ENCODE results near the gene CEP104. TPM values are rescaled to one million over a fixed set of nuclear protein-coding genes. Genes with fewer than 3 reads are reported as not detected.

Gene CEP104
- total RNA-seq, 1 experiment from 2014 or later = 74.1 TPM

DNA sequence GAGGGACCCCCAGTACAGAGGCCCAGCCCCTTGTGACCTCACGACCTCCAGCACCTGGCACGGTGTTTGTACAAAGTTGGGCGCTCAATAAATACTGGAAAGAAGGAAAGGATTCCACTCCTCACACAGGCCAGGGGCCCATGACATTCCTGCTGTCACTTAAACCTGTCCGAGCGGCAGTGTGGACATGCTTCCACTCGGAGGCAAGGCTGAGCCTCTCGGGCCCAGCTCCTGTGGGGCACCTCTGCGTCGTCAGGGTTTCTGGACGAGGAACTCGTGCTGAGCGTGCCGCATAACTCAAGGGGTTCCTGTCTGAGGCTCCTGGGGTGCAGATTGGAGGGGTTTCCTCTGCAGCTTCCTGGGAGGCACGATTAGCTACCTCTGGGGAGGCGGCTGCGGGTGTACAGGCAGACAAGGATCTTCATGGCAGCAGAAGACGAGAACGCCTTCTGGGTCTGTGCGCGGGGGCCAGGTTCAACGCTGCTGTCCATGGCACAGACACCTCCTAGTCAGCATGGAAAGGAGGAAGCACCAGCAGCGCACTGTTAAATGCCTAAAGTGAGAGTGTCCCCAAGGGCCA is 88.1 kb downstream of the CEP104 start:
- Mint-ChIP-seq H3K4me1 (ENCODE audit: insufficient read depth, unreplicated experiment) (no peaks in the 10 kb centered on the region), H3K4me3 (ENCODE audit: unreplicated experiment) (no peak overlapping the region), H3K9me3 (ENCODE audit: unreplicated experiment) (no peaks in the 10 kb centered on the region), H3K36me3 (ENCODE audit: insufficient read depth, unreplicated experiment) (no peaks in the 10 kb centered on the region), H3K27ac (ENCODE audit: low read depth, unreplicated experiment) (no peak overlapping the region), H3K27me3 (ENCODE audit: insufficient read depth, unreplicated experiment) (peaks cover 20% of the 10 kb centered on the region)
- ChIA-PET CTCF (interaction anchor here (1.2 kb wide), 1 partner anchor 154 kb away, joined by 3 read pairs; no protein-coding TSS in a partner anchor), POLR2A (interaction anchor here (0.6 kb wide), 1 partner anchor 87 kb away, joined by 3 read pairs; no protein-coding TSS in a partner anchor)
- intact Hi-C loops (cut with micrococcal nuclease) = no loop called here
- no TSS peak for BruUV-seq (replicated peaks)
- no peak for DNase-seq (ENCODE audit: unreplicated experiment)
- no peak for TF ChIP-seq CTCF (IDR thresholded peaks at IDR 0.05; ENCODE audit: unreplicated experiment)

DNA sequence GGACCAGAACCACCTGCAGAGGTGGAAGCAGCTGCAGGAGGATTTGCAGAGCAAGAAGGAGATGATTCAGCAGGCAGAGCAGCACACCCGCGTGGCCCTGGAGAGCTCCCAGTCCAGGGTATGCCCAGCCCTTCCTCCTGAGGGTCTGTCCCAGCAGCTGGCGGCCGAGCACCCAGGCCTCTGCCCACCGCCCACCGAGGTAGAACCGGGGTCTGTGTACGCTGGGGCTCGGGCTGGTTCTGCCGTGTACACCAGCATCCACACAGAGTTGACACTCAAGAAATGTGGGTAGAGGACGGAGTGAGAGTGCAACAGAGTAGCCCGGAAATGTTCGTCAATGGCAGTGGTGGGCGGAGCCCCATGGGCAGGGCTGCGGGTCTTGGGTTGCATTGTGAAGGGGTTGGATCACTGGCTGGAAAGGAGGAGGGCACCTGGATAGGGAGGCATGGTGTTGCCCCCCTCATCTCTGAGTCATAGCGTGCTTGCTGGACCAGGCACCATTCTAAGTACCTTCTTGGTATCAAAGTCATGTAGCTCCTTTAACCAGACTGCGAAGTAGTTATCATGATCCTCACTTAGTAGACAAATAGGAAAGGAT is 89.6 kb downstream of the CEP104 start:
- ChIA-PET POLR2A (no interaction called here), CTCF (interaction anchor here (0.7 to 1.0 kb wide), 2 partner anchors 32 to 203 kb away, joined by 3 read pairs; no protein-coding TSS in a partner anchor)
- DNase-seq (ENCODE audit: unreplicated experiment) = no peak
- intact Hi-C loops (cut with micrococcal nuclease) = no loop called here
- no peak for TF ChIP-seq CTCF (IDR thresholded peaks at IDR 0.05; ENCODE audit: unreplicated experiment)
- Mint-ChIP-seq H3K27ac (ENCODE audit: low read depth, unreplicated experiment) (no peak overlapping the region), H3K4me1 (ENCODE audit: insufficient read depth, unreplicated experiment) (no peaks in the 10 kb centered on the region), H3K36me3 (ENCODE audit: insufficient read depth, unreplicated experiment) (no peaks in the 10 kb centered on the region), H3K9me3 (ENCODE audit: unreplicated experiment) (no peaks in the 10 kb centered on the region), H3K27me3 (ENCODE audit: insufficient read depth, unreplicated experiment) (peaks cover 30% of the 10 kb centered on the region), H3K4me3 (ENCODE audit: unreplicated experiment) (no peak overlapping the region)
- BruUV-seq (replicated peaks) = no TSS peak

DNA sequence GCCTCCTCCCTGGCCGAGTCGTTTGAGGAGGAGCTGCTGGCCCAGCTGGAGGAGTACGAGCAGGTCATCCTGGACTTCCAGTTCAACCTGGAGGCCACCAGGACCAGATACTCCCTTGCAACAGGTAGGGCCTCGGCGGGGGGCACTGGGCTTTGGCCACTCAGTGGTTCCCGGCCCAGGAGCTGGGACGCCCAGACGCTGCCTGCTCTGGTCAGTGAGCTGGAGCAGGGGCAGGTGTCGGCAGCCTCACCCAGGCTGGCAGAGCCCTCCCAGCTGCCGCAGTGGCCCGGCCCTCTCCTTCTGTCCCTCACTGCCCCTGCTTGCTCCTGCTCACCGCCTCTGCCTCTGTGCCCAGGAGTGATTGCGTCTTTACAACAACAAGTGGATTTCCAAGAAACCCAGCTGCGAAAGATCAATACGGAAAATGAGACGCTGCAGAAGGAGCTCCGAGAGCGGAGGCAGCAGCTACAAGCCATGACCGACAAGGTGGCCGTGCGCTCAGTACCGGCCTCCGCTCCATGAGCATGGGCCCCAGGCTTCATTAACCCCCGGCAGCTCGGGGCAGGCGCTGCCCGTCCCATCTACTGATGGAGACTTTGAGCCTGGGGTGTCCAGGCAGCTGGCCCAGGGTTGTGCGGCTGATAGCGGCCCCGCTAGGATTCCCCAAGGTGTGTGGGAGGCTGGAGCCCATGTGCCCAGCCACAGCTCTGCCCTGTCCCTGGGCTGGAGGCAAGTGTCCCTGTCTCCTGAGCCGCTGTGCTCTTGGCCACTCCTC is 93.5 kb downstream of the CEP104 start:
- TF ChIP-seq CTCF (IDR thresholded peaks at IDR 0.05; ENCODE audit: unreplicated experiment) = no peak
- CTCF ChIA-PET = no interaction called here
- DNase-seq (ENCODE audit: unreplicated experiment) = no peak
- no peak overlapping the region for H3K4me3 Mint-ChIP-seq (ENCODE audit: unreplicated experiment)
- intact Hi-C loops (cut with micrococcal nuclease) = no loop called here
- H3K9me3 Mint-ChIP-seq (ENCODE audit: unreplicated experiment) = peaks cover 7% of the 10 kb centered on the region
- H3K27ac Mint-ChIP-seq (ENCODE audit: low read depth, unreplicated experiment) = no peak overlapping the region
- H3K36me3 Mint-ChIP-seq (ENCODE audit: insufficient read depth, unreplicated experiment) = no peaks in the 10 kb centered on the region
- BruUV-seq (replicated peaks) = no TSS peak
- POLR2A ChIA-PET = no interaction called here
- no peaks in the 10 kb centered on the region for H3K4me1 Mint-ChIP-seq (ENCODE audit: insufficient read depth, unreplicated experiment)
- H3K27me3 Mint-ChIP-seq (ENCODE audit: insufficient read depth, unreplicated experiment) = peaks cover 63% of the 10 kb centered on the region

- H3K27me3 Mint-ChIP-seq (ENCODE audit: insufficient read depth, unreplicated experiment) = peaks cover 70% of the 10 kb centered on the region
- no peaks in the 10 kb centered on the region for H3K36me3 Mint-ChIP-seq (ENCODE audit: insufficient read depth, unreplicated experiment)
Measured at GRCh38 chr1:3762873-3763228, 94.2 kb downstream of the CEP104 start.

More at GRCh38 chr1:3762873-3763228, 94.2 kb downstream of the CEP104 start:
- Mint-ChIP-seq H3K4me1 (ENCODE audit: insufficient read depth, unreplicated experiment) (no peaks in the 10 kb centered on the region), H3K27ac (ENCODE audit: low read depth, unreplicated experiment) (no peak overlapping the region), H3K4me3 (ENCODE audit: unreplicated experiment) (no peak overlapping the region), H3K9me3 (ENCODE audit: unreplicated experiment) (peaks cover 7% of the 10 kb centered on the region)
- TF ChIP-seq CTCF (IDR thresholded peaks at IDR 0.05; ENCODE audit: unreplicated experiment) = no peak
- POLR2A ChIA-PET = no interaction called here
- BruUV-seq (replicated peaks) = no TSS peak
- DNase-seq (ENCODE audit: unreplicated experiment) = no peak
- CTCF ChIA-PET = no interaction called here
- intact Hi-C loops (cut with micrococcal nuclease) = no loop called here

All from MCF 10A (cell line).